Keratinocyte (primary cell): ENCODE data around the gene ACTR10. TPM values are rescaled to one million over a fixed set of nuclear protein-coding genes. Genes with fewer than 3 reads are reported as not detected.
A peak's percentile ranks its signal among the peaks of the same experiment; 100 is the strongest.

Experiments
- DNase-seq: peaks from one replicate; pipeline ENCODE4 v3.0.0-alpha.2; 2011; ENCODE audit warnings: low read depth, missing footprints, low spot score
- FAIRE-seq: peaks from 2 replicates; lab custom pipeline; 2011; peaks lifted over from hg19 to GRCh38; lab: Jason Lieb, UNC
- H2AFZ ChIP-seq: 2 replicates; pipeline ENCODE4 v1.6.0; 2012; ENCODE audit warnings: low read length, control low read depth, inconsistent platforms; ENCODE audit not compliant: control insufficient read depth
- H3K27ac ChIP-seq: 2 replicates; pipeline ENCODE4 v1.5.1; 2011; ENCODE audit warnings: low read length; ENCODE audit not compliant: control insufficient read depth, insufficient read depth
- H3K27me3 ChIP-seq: 3 replicates; pipeline ENCODE4 v1.6.0; 2011; ENCODE audit warnings: low read length; ENCODE audit not compliant: control insufficient read depth, insufficient read depth; ENCODE audit errors: extremely low read depth
- H3K36me3 ChIP-seq, 2 experiments: 2 replicates in 1 of 2; 3 replicates in 1 of 2; pipeline ENCODE4 v1.5.1; 2011; ENCODE audit warnings: low read length in 2 of 2, mild to moderate bottlenecking in 1 of 2; ENCODE audit not compliant: control insufficient read depth in 2 of 2, insufficient read depth in 2 of 2; ENCODE audit errors: extremely low read depth in 1 of 2
- H3K4me1 ChIP-seq: 3 replicates; pipeline ENCODE4 v1.5.1; 2011; ENCODE audit warnings: low read length; ENCODE audit not compliant: control insufficient read depth, insufficient read depth; ENCODE audit errors: extremely low read depth
- H3K4me2 ChIP-seq: 3 replicates; pipeline ENCODE4 v1.6.0; 2011; ENCODE audit warnings: low read depth, low read length; ENCODE audit not compliant: control insufficient read depth, insufficient read depth; ENCODE audit errors: extremely low read depth
- H3K4me3 ChIP-seq, 3 experiments: fragments of 200-600 bp in 1 of 3; sonication (generic) in 1 of 3; 2 replicates in 2 of 3; 3 replicates in 1 of 3; pipeline ENCODE4 v1.5.1; 2011 to 2016; ENCODE audit warnings: low read length in 3 of 3, mild to moderate bottlenecking in 3 of 3, control low read depth in 2 of 3, inconsistent platforms in 1 of 3, low read depth in 1 of 3, mixed read lengths in 1 of 3, mixed run types in 1 of 3, moderate library complexity in 1 of 3; ENCODE audit not compliant: control insufficient read depth in 2 of 3, insufficient read depth in 2 of 3; ENCODE audit errors: extremely low read depth in 1 of 3
- H3K79me2 ChIP-seq: 2 replicates; pipeline ENCODE4 v1.6.0; 2012; ENCODE audit warnings: low read length; ENCODE audit not compliant: control insufficient read depth, insufficient read depth
- H3K9ac ChIP-seq: 3 replicates; pipeline ENCODE4 v1.6.0; 2011; ENCODE audit warnings: low read length; ENCODE audit not compliant: control insufficient read depth, insufficient read depth; ENCODE audit errors: extremely low read depth
- H3K9me1 ChIP-seq: 3 replicates; pipeline ENCODE4 v1.6.0; 2011; ENCODE audit warnings: low read length; ENCODE audit not compliant: control insufficient read depth, insufficient read depth; ENCODE audit errors: extremely low read depth
- H3K9me3 ChIP-seq: 2 replicates; pipeline ENCODE4 v1.5.1; 2012; ENCODE audit warnings: low read depth, low read length; ENCODE audit not compliant: control insufficient read depth
- H4K20me1 ChIP-seq: 3 replicates; pipeline ENCODE4 v1.6.0; 2011; ENCODE audit warnings: low read length; ENCODE audit not compliant: control insufficient read depth, insufficient read depth; ENCODE audit errors: extremely low read depth
- EZH2 ChIP-seq: IDR thresholded peaks from one replicate; pipeline ENCODE4 v1.6.1; 2012; ENCODE audit warnings: inconsistent platforms, mild to moderate bottlenecking, low read length, moderate library complexity
- dilution Hi-C: fragments of 300-500 bp; cut with MboI; formaldehyde crosslinking; loops from one replicate; pipeline ENCODE4 v1.7.0; 2020; ENCODE audit warnings: low sequenced_read_pairs; ENCODE audit not compliant: extremely low pct_ligation_motif_present
- polyA plus RNA-seq, 5 experiments: library from polyadenylated mRNA; depleted of rRNA in 3 of 5; stranded (reverse) in 3 of 5; stranded (forward) in 1 of 5; unstranded in 1 of 5; fragments of >200 nt; gene quantifications; 1 replicate in 1 of 5; 2 replicates in 3 of 5; 3 replicates in 1 of 5; pipeline versions ENCODE4 v1.2.1 to v1.2.3, GENCODE V29; 2011 to 2012; ENCODE audit warnings: missing spikeins in 2 of 5, low read depth in 1 of 5, low replicate concordance in 1 of 5
- TF ChIP-seq, protein P1 (sequence below), 3 experiments: IDR thresholded peaks in 1 of 3; conservative IDR thresholded peaks in 1 of 3; optimal IDR thresholded peaks in 1 of 3; 2 replicates in 2 of 3; 3 replicates in 1 of 3; pipeline versions ENCODE3 to v1.5.1; 2011; ENCODE audit warnings: low read length in 3 of 3, mild to moderate bottlenecking in 3 of 3, moderate library complexity in 2 of 3, control low read depth in 1 of 3, inconsistent platforms in 1 of 3; ENCODE audit not compliant: insufficient read depth in 2 of 3; ENCODE audit errors: extremely low read depth in 1 of 3

Gene ACTR10
- polyA plus RNA-seq, 1 donor (not counting 4 experiments of a cell fraction or from before 2014, with no cell fraction given): 125 TPM

DNA sequence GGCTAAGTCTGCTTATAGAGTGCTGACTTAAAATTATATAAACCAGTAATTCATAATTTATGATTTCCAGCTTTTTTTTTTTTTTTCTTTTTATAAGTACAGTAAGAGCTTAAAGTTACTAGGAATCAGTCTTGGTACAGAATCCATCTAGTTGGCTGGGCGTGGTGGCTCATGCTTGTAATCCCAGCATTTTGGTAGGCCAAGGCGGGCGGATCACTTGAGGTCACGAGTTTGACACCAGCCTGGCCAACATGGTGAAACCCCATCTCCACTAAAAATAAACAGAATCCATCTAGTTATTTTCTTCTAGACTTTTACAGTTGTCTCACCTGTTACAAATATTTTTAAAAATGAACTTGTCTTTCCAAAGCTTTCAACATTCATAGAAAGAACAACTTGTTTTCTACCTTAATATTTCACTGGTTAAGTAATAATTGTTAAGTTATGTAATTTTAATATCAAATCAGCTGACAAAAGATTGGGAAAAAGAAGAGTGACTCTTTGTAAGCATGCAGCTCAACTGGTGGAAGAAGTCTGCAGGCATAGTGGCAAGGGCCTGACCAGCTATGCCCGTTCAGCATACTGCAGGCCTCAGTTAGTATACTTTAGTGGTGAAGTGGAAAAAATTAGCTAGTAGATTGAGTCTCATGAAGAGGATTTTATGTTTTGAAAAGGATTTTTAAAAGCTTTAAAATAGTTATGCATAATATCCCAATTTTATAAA is 27.3 kb downstream of the ACTR10 start:
- Histone ChIP-seq H3K79me2 (no peaks in the 10 kb centered on the region), H3K27ac (no peak overlapping the region), H3K9ac (no peak overlapping the region), H3K4me3 (no peak overlapping the region), H2AFZ (no peak overlapping the region), H4K20me1 (no peaks in the 10 kb centered on the region), H3K4me1 (no peaks in the 10 kb centered on the region), H3K9me3 (no peaks in the 10 kb centered on the region), H3K36me3 (no peaks in the 10 kb centered on the region), H3K4me2 (no peak overlapping the region), H3K9me1 (no peaks in the 10 kb centered on the region), H3K27me3 (no peaks in the 10 kb centered on the region)
- DNase-seq (no peak), FAIRE-seq (no peak)
- dilution Hi-C loops: no loop called here
- TF ChIP-seq, protein P1, sequence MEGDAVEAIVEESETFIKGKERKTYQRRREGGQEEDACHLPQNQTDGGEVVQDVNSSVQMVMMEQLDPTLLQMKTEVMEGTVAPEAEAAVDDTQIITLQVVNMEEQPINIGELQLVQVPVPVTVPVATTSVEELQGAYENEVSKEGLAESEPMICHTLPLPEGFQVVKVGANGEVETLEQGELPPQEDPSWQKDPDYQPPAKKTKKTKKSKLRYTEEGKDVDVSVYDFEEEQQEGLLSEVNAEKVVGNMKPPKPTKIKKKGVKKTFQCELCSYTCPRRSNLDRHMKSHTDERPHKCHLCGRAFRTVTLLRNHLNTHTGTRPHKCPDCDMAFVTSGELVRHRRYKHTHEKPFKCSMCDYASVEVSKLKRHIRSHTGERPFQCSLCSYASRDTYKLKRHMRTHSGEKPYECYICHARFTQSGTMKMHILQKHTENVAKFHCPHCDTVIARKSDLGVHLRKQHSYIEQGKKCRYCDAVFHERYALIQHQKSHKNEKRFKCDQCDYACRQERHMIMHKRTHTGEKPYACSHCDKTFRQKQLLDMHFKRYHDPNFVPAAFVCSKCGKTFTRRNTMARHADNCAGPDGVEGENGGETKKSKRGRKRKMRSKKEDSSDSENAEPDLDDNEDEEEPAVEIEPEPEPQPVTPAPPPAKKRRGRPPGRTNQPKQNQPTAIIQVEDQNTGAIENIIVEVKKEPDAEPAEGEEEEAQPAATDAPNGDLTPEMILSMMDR (optimal IDR thresholded peaks at IDR 0.05 in 1 of 3, IDR thresholded peaks at IDR 0.05 in 1 of 3, conservative IDR thresholded peaks at IDR 0.05 in 1 of 3; ENCODE audit: extremely low read depth in 1 of 3, insufficient read depth in 2 of 3, low read length in 3 of 3): no peak
- TF ChIP-seq EZH2: no peak

DNA sequence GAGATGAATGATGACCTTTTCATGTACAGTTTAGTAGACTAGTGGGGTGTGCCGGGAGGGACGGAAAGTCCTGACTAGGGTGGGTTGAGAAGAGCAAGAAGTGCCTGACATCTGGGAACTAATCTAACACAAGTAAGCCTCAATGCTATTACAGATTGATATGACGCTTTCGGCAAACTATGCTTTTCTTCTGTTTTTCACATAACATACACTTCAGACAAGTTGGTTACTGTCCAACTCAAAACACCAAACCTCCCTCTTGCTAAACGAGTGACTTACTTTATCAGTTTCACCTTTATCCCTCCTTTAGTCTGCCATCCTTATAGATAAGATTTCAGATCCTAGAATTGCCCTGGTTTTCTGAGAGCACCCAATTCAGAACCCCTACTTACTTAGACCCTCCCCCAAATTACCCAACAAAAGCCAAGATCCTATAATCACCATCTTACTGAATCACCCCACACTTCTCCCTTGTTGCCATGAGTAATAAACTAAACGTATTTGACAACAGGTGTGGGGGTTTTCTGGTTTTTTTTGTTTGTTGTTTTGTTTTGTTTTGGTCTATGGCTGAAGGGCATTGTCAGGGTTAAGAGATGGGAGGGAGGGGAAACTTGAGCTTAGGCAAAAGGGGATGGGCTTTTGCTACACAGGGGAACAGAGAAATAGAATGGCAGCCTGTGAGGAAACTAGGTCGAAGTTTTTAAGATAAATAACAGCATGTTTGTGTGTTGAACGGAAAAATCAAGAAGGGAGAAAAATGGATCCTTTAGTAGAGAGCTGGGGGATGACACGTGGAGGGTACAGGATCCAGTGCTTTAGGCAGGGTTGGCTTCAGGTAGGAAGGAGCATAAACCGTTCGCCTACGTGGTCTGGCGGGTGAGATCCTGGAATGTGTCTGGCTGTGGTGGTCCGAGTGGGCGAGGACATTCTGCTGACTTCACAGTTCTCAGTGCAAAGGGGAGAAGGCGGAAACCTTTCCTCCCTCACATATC is 38.6 kb downstream of the ACTR10 start:
- no peaks in the 10 kb centered on the region for H3K36me3 ChIP-seq
- no peaks in the 10 kb centered on the region for H3K9me1 ChIP-seq
- peak overlapping the region; percentile 25 for H3K27ac ChIP-seq
- peak overlapping the region in 2 of 3 experiments; percentile 93 for H3K4me3 ChIP-seq
- dilution Hi-C loops: no loop called here
- FAIRE-seq: no peak
- peaks cover 8% of the 10 kb centered on the region for H3K4me1 ChIP-seq
- H3K27me3 ChIP-seq: no peaks in the 10 kb centered on the region
- DNase-seq: no peak
- H3K9ac ChIP-seq: peak overlapping the region; percentile 57
- TF ChIP-seq, protein P1 (optimal IDR thresholded peaks at IDR 0.05 in 1 of 3, IDR thresholded peaks at IDR 0.05 in 1 of 3, conservative IDR thresholded peaks at IDR 0.05 in 1 of 3; ENCODE audit: extremely low read depth in 1 of 3, insufficient read depth in 2 of 3, low read length in 3 of 3): no peak
- no peak for TF ChIP-seq EZH2
- H3K79me2 ChIP-seq: no peaks in the 10 kb centered on the region
- H4K20me1 ChIP-seq: no peaks in the 10 kb centered on the region
- H2AFZ ChIP-seq: peak overlapping the region; percentile 43
- H3K9me3 ChIP-seq: no peaks in the 10 kb centered on the region
- H3K4me2 ChIP-seq: peak overlapping the region; percentile 89
